CD14-positive monocyte (primary cell): Measurements from ENCODE around the gene HUNK. TPM values are rescaled to one million over a fixed set of nuclear protein-coding genes. Genes with fewer than 3 reads are reported as not detected.

Experiments
- DNase-seq, 3 donors: peaks; one replicate each; pipeline ENCODE4 v3.0.0-alpha.2; 2011 to 2022
- H2AFZ ChIP-seq: 2 replicates; pipeline ENCODE4 v1.6.0; 2012; ENCODE audit warnings: mild to moderate bottlenecking, low read depth, low read length, inconsistent platforms; ENCODE audit not compliant: insufficient read depth, poor library complexity, severe bottlenecking
- H3K27ac ChIP-seq, 2 donors: 1 replicate in 1 of 2; 2 replicates in 1 of 2; pipeline ENCODE4 v1.5.1; 2012 to 2013; ENCODE audit warnings: low read length in 2 of 2, control low read depth in 1 of 2, inconsistent platforms in 1 of 2, low read depth in 1 of 2, mild to moderate bottlenecking in 1 of 2
- H3K27me3 ChIP-seq, 2 donors: one replicate each; pipeline versions ENCODE4 v1.6.0 to v1.6.1; 2011 to 2013; ENCODE audit warnings: low read length in 2 of 2; ENCODE audit not compliant: control insufficient read depth in 2 of 2, insufficient read depth in 2 of 2
- H3K36me3 ChIP-seq, 2 donors: replicated peaks in 1 of 2; 1 replicate in 1 of 2; 2 replicates in 1 of 2; pipeline versions ENCODE4 v1.5.1 to v1.6.1; 2012 to 2013; ENCODE audit warnings: low read length in 2 of 2, control low read depth in 1 of 2, inconsistent platforms in 1 of 2, mild to moderate bottlenecking in 1 of 2; ENCODE audit not compliant: insufficient read depth in 2 of 2, control insufficient read depth in 1 of 2
- H3K4me1 ChIP-seq, 2 donors: 1 replicate in 1 of 2; 2 replicates in 1 of 2; pipeline versions ENCODE4 v1.5.1 to v1.6.1; 2012 to 2013; ENCODE audit warnings: low read length in 2 of 2, control low read depth in 1 of 2, inconsistent platforms in 1 of 2, mild to moderate bottlenecking in 1 of 2, moderate library complexity in 1 of 2; ENCODE audit not compliant: insufficient read depth in 2 of 2, control insufficient read depth in 1 of 2
- H3K4me2 ChIP-seq: replicated peaks from 2 replicates; pipeline ENCODE3; 2012; ENCODE audit warnings: low read length, moderate library complexity, mild to moderate bottlenecking; ENCODE audit not compliant: poor library complexity, severe bottlenecking; ENCODE audit errors: extremely low read depth
- H3K4me3 ChIP-seq, 3 experiments: fragments of 200-600 bp in 1 of 3; sonication (generic) in 1 of 3; replicated peaks in 1 of 3; 1 replicate in 2 of 3; 2 replicates in 1 of 3; pipeline ENCODE4 v1.5.1; 2011 to 2013; ENCODE audit warnings: low read length in 3 of 3, mild to moderate bottlenecking in 3 of 3, control low read depth in 2 of 3, low read depth in 2 of 3, inconsistent platforms in 1 of 3, moderate library complexity in 1 of 3
- H3K79me2 ChIP-seq: 2 replicates; pipeline ENCODE4 v1.6.0; 2012; ENCODE audit warnings: mild to moderate bottlenecking, control low read depth, inconsistent platforms, low read length, moderate library complexity; ENCODE audit not compliant: insufficient read depth
- H3K9ac ChIP-seq: 2 replicates; pipeline ENCODE4 v1.6.0; 2017; ENCODE audit warnings: low read length, mild to moderate bottlenecking; ENCODE audit not compliant: insufficient read depth, poor library complexity, severe bottlenecking
- H3K9me3 ChIP-seq, 2 donors: replicated peaks in 1 of 2; 1 replicate in 1 of 2; 2 replicates in 1 of 2; pipeline versions ENCODE4 v1.5.1 to v1.6.1; 2012 to 2013; ENCODE audit warnings: low read length in 2 of 2, control low read depth in 1 of 2; ENCODE audit not compliant: control insufficient read depth in 1 of 2, insufficient read depth in 1 of 2
- H4K20me1 ChIP-seq: 2 replicates; pipeline ENCODE4 v1.6.0; 2012; ENCODE audit warnings: mild to moderate bottlenecking, low read length, control low read depth, moderate library complexity; ENCODE audit not compliant: insufficient read depth
- H3K27ac Mint-ChIP-seq, 7 donors: one replicate each; pipeline ENCODE4 v1.8.0; 2020; ENCODE audit warnings: mild to moderate bottlenecking in 7 of 7, mixed read lengths in 7 of 7, moderate library complexity in 6 of 7, inconsistent platforms in 2 of 7
- H3K27me3 Mint-ChIP-seq, 3 donors: one replicate each; pipeline ENCODE4 v1.8.0; 2021 to 2022; ENCODE audit warnings: low read depth in 3 of 3, mild to moderate bottlenecking in 3 of 3, mixed read lengths in 3 of 3, moderate library complexity in 3 of 3, inconsistent platforms in 1 of 3
- H3K36me3 Mint-ChIP-seq, 2 donors: one replicate each; pipeline ENCODE4 v1.8.0; 2020; ENCODE audit warnings: mixed read lengths in 2 of 2, inconsistent platforms in 1 of 2, mild to moderate bottlenecking in 1 of 2
- H3K4me1 Mint-ChIP-seq: one replicate; pipeline ENCODE4 v1.8.0; 2020; ENCODE audit warnings: mild to moderate bottlenecking, mixed read lengths
- H3K4me3 Mint-ChIP-seq, 2 donors: one replicate each; pipeline ENCODE4 v1.8.0; 2020; ENCODE audit warnings: mild to moderate bottlenecking in 2 of 2, mixed read lengths in 2 of 2, moderate library complexity in 1 of 2
- H3K9me3 Mint-ChIP-seq, 7 donors: one replicate each; pipeline ENCODE4 v1.8.0; 2020 to 2022; ENCODE audit warnings: mixed read lengths in 7 of 7, mild to moderate bottlenecking in 6 of 7, moderate library complexity in 6 of 7, inconsistent platforms in 2 of 7
- WGBS: methylation state at CpG from one replicate; pipeline ENCODE4 v1.1.5; 2013; ENCODE audit warnings: missing lambda C conversion rate; ENCODE audit not compliant: insufficient coverage; 5-methylcytosine and 5-hydroxymethylcytosine counted together
- intact Hi-C, 2 donors: fragments of 100-400 bp; cut with micrococcal nuclease; formaldehyde crosslinking; loops; one replicate each; pipeline versions ENCODE4 v1.15.0 to v1.15.1; 2023
- polyA plus RNA-seq, 3 donors: library from polyadenylated mRNA; depleted of rRNA in 1 of 3; unstranded in 2 of 3; stranded (reverse) in 1 of 3; fragments of 300-500 nt in 2 of 3; fragments of >200 nt in 1 of 3; fragmentation: Illumina TruSeq in 2 of 3; gene quantifications; 1 replicate in 2 of 3; 2 replicates in 1 of 3; pipeline ENCODE4 v1.2.3, GENCODE V29; 2012 to 2021
- TF ChIP-seq, protein P1 (sequence below): fragments of 200-600 bp; IDR thresholded peaks from one replicate; pipeline ENCODE4 v1.8.0; 2022; ENCODE audit warnings: antibody characterized with exemption, mild to moderate bottlenecking

The HUNK gene
- polyA plus RNA-seq, 3 donors, result not detected

DNA sequence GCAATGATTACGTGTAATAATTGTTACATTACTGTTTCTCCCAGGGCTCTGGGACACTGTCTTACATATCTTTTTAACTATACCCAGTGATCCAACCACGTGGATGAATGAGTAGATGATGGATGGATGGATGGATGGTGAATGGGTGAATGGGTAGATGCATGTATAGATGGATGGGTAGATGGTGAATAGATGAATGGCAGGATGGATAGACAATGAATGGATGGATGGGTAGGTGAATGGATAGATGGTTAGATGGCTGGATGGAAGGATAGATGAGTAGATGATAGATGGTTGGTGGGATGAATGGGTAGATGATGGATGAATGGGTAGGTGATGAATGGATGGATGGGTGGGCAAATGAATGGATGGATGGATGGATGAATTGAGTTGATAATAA, 135.9 kb downstream of the HUNK start:
- no peak overlapping the region for H3K27ac Mint-ChIP-seq
- H3K4me1 Mint-ChIP-seq, result no peaks in the 10 kb centered on the region
- intact Hi-C loops, result no loop called here
- no peaks in the 10 kb centered on the region for H3K36me3 ChIP-seq
- no peaks in the 10 kb centered on the region for H3K27me3 ChIP-seq
- TF ChIP-seq, protein P1, sequence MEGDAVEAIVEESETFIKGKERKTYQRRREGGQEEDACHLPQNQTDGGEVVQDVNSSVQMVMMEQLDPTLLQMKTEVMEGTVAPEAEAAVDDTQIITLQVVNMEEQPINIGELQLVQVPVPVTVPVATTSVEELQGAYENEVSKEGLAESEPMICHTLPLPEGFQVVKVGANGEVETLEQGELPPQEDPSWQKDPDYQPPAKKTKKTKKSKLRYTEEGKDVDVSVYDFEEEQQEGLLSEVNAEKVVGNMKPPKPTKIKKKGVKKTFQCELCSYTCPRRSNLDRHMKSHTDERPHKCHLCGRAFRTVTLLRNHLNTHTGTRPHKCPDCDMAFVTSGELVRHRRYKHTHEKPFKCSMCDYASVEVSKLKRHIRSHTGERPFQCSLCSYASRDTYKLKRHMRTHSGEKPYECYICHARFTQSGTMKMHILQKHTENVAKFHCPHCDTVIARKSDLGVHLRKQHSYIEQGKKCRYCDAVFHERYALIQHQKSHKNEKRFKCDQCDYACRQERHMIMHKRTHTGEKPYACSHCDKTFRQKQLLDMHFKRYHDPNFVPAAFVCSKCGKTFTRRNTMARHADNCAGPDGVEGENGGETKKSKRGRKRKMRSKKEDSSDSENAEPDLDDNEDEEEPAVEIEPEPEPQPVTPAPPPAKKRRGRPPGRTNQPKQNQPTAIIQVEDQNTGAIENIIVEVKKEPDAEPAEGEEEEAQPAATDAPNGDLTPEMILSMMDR, result no peak
- peaks cover 0 to 12% of the 10 kb centered on the region in 2 donors for H3K9me3 ChIP-seq
- H3K4me3 Mint-ChIP-seq, result no peak overlapping the region
- no peak for DNase-seq
- peaks cover 5 to 24% (median 13%) of the 10 kb centered on the region in 7 donors for H3K9me3 Mint-ChIP-seq
- H3K36me3 Mint-ChIP-seq, result no peaks in the 10 kb centered on the region
- no peak overlapping the region for H3K9ac ChIP-seq
- WGBS, result no CpG with 5 or more reads among the region's 2 CpGs
- H4K20me1 ChIP-seq, result no peaks in the 10 kb centered on the region
- H3K4me2 ChIP-seq, result no peak overlapping the region
- H3K79me2 ChIP-seq, result no peaks in the 10 kb centered on the region
- no peak overlapping the region for H3K27ac ChIP-seq
- peaks cover 0 to 4% (median 1%) of the 10 kb centered on the region in 3 donors for H3K27me3 Mint-ChIP-seq
- no peak overlapping the region for H3K4me3 ChIP-seq
- H3K4me1 ChIP-seq, result no peaks in the 10 kb centered on the region
- no peak overlapping the region for H2AFZ ChIP-seq

DNA sequence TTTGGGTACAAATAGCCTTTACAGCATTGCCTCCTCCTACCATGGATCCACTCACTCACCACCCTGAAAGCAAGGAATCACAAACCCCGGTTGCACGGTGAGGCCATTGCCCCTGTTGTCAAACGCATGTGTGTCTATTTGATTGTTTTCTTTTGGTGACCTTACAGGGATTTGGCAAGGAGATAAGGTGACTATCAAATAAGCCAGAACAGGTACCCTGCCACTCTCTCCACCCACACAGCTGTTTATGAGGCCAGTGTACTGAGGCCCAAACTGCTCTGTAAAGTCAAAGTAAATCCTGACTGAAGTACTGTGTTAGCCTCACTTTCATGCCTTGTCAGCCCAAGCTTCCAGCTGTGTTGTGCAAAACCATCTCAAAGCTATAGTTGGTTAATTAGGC, 136.4 kb downstream of the HUNK start:
- H3K4me3 ChIP-seq, result no peak overlapping the region
- H3K27me3 ChIP-seq, result no peaks in the 10 kb centered on the region
- Mint-ChIP-seq H3K27ac (no peak overlapping the region), H3K36me3 (no peaks in the 10 kb centered on the region), H3K9me3 (peaks cover 5 to 23% (median 13%) of the 10 kb centered on the region in 7 donors), H3K4me3 (no peak overlapping the region), H3K27me3 (peaks cover 0 to 4% (median 1%) of the 10 kb centered on the region in 3 donors), H3K4me1 (no peaks in the 10 kb centered on the region)
- no peaks in the 10 kb centered on the region for H3K79me2 ChIP-seq
- H3K27ac ChIP-seq, result no peak overlapping the region
- WGBS, result no CpG with 5 or more reads among the region's 3 CpGs
- TF ChIP-seq, protein P1, result no peak
- intact Hi-C loops, result no loop called here
- no peak overlapping the region for H2AFZ ChIP-seq
- no peaks in the 10 kb centered on the region for H4K20me1 ChIP-seq
- peaks cover 0 to 11% of the 10 kb centered on the region in 2 donors for H3K9me3 ChIP-seq
- H3K9ac ChIP-seq, result no peak overlapping the region
- no peak for DNase-seq
- H3K4me2 ChIP-seq, result no peak overlapping the region
- H3K36me3 ChIP-seq, result no peaks in the 10 kb centered on the region
- H3K4me1 ChIP-seq, result no peaks in the 10 kb centered on the region
